GM10248 (cell line): ENCODE data around the gene TLE1.

ENCODE experiments used
- CTCF ChIA-PET: fragments of 300-600 bp; sonication (Branson Sonifier 250); formaldehyde crosslinking; extraction: SDS; loops from one replicate; lab custom pipeline; 2021; ENCODE audit warnings: antibody characterized with exemption; lab: Yijun Ruan, JAX
- POLR2A ChIA-PET: fragments of 350-650 bp; sonication (Branson Sonifier 250); formaldehyde crosslinking; extraction: SDS; loops from one replicate; lab custom pipeline; 2020; ENCODE audit warnings: antibody characterized with exemption; lab: Yijun Ruan, JAX
- DNase-seq: peaks from one replicate; pipeline ENCODE4 v3.0.0; 2012; ENCODE audit errors: extremely low spot score
- CTCF ChIP-seq: IDR thresholded peaks from 2 replicates; pipeline ENCODE4 v1.5.1; 2012; ENCODE audit warnings: mild to moderate bottlenecking, low read depth; ENCODE audit errors: extremely low read depth, missing control alignments, control extremely low read depth

The TLE1 gene

DNA sequence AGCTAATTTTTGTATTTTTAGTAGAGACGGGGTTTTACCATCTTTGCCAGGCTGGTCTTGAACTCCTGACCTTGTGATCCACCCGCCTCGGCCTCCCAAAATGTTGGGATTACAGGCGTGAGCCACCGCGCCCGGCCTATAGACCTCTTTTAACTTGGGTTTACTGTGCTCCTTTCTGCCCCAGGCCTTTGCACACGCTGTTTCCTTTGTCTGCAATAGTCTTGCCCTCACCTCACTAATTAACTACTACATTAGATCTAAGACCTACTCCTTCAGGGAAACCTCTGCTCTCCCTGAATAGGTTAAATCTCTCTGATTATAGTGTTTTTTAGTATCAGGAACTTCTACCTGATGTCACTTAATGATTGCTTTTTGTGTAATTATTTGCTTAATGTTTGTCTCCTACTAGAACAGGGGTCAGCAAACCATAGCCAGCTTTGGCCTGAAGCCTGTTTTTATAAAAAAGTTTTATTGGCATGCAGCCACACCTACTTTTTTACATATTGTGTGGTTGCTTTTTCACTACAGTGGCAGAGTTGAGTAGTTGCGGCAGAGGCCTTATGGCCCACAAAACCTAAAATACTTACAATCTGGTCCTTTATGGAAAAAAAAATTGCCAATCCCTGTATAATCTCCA is 31.2 kb upstream of the TLE1 start:
- no peak for TF ChIP-seq CTCF
- POLR2A ChIA-PET: no interaction called here
- CTCF ChIA-PET: no interaction called here
- no peak for DNase-seq

DNA sequence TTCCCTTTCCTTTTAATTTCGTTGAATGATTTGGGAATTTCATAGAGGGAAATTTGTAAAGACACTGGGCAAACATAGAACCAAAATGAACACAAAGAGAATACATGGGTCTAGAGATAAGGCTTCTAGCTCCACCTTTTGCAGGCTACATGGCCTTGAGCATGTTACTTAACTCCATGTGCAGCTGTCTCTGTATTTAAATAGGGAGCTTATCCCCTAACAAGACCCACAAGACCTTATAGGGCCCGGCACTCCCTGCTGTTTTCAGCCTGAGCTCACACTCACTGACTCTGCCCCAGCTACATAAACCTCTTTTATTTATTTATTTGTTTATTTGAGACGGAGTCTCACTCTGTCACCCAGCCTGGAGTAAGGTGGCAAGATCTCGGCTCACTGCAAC is 30.6 kb upstream of the TLE1 start:
- no peak for TF ChIP-seq CTCF
- POLR2A ChIA-PET: no interaction called here
- CTCF ChIA-PET: no interaction called here
- DNase-seq: no peak

DNA sequence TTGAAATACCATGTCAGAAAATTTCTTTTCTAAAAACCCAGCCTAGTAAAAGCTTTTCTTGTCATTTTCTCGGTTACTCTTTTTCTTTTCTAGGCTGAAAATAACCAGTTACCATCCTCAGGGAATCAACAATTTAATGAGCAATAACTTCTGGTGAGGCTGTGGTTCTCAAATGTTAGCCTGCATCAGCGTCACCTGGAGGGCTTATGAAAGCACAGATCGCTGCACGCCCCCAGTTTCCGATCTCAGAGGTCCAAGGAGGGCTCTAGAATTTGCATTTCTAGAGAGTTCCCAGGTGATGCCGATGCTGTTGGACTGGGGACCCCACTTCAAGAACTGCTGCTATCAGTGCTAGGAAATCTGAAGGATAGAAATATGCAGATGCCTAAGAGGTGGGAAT is 28.9 kb upstream of the TLE1 start:
- ChIA-PET CTCF (no interaction called here), POLR2A (no interaction called here)
- no peak for TF ChIP-seq CTCF
- no peak for DNase-seq

DNA sequence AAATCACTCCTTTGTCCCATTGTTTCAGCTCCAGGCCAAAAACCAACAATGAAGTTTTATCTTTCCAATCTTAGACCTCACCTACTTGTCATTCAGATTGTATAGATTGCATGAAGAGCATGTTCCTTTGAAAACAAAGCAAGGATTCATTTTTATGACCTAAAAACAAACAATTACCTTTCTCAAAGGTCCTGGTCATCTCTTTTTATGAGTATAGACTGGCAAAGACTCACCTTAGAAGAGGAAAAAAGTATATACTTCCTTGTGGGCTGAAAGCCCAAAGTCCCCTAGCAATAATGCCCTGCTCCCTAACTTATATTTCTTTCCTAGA is 28.4 kb upstream of the TLE1 start:
- DNase-seq: no peak
- no peak for TF ChIP-seq CTCF
- POLR2A ChIA-PET: no interaction called here
- CTCF ChIA-PET: no interaction called here

- TF ChIP-seq CTCF: no peak
- CTCF ChIA-PET: no interaction called here
- no peak for DNase-seq
- POLR2A ChIA-PET: no interaction called here
Observed at GRCh38 chr9:81717061-81717746, 27.9 kb upstream of the TLE1 start.

DNA sequence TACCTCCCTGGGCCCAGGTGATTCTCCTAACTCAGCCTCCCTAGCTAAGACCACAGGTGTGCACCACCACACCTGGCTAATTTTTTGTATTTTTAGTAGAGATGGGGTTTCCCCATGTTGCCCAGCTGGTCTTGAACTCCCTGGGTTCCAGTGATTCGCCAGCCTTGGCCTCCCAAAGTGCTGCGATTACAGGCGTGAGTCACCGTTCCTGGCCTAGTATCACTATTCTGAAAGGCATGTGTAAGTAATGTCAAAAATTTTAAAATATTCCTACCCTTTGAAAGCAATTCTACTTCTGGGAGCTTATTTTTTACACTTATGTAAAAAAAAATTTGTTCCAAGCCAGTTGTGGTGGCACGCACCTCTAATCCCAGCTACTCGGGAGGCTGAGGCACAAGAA is 27.1 kb upstream of the TLE1 start:
- ChIA-PET POLR2A (no interaction called here), CTCF (interaction anchor here (1.1 kb wide), 1 partner anchor 15 kb away, joined by 3 read pairs; no protein-coding TSS in a partner anchor)
- TF ChIP-seq CTCF: no peak
- no peak for DNase-seq
